HEK293T (cell line): ENCODE data around the gene CYB5R2.

ENCODE experiments used
- CTCF ChIA-PET: fragments of 350-600 bp; formaldehyde crosslinking; extraction: SDS; loops from one replicate; lab custom pipeline; 2021; ENCODE audit warnings: antibody characterized with exemption, inconsistent platforms; lab: Yijun Ruan, JAX
- POLR2A ChIA-PET: fragments of 350-600 bp; formaldehyde crosslinking; extraction: SDS; loops from one replicate; lab custom pipeline; 2020; ENCODE audit warnings: antibody characterized with exemption, inconsistent platforms; lab: Yijun Ruan, JAX
- DNase-seq: peaks from one replicate; pipeline ENCODE4 v3.0.0; 2012; ENCODE audit warnings: mixed read lengths; ENCODE audit errors: extremely low spot score
- ARNT ChIP-seq: fragments of 450-650 bp; IDR thresholded peaks from 2 replicates; pipeline ENCODE4 v1.6.1; 2017; ENCODE audit warnings: mild to moderate bottlenecking
- BHLHE40 ChIP-seq: fragments of 450-650 bp; IDR thresholded peaks from 2 replicates; pipeline ENCODE4 v1.6.1; 2016; ENCODE audit warnings: mild to moderate bottlenecking, moderate library complexity, borderline replicate concordance
- CTBP1 ChIP-seq: fragments of 450-650 bp; IDR thresholded peaks from 2 replicates; pipeline ENCODE4 v1.6.1; 2016; ENCODE audit warnings: borderline replicate concordance
- ELF4 ChIP-seq: fragments of 450-650 bp; IDR thresholded peaks from 2 replicates; pipeline ENCODE4 v1.6.1; 2017; ENCODE audit warnings: antibody characterized with exemption
- FOXA1 ChIP-seq: fragments of 450-650 bp; IDR thresholded peaks from 2 replicates; pipeline ENCODE4 v1.6.1; 2016; ENCODE audit warnings: mild to moderate bottlenecking
- FOXK2 ChIP-seq: fragments of 450-650 bp; IDR thresholded peaks from 2 replicates; pipeline ENCODE4 v1.6.1; 2016; ENCODE audit warnings: mild to moderate bottlenecking
- FOXM1 ChIP-seq: fragments of 450-650 bp; IDR thresholded peaks from 2 replicates; pipeline ENCODE4 v1.6.1; 2017; ENCODE audit warnings: mild to moderate bottlenecking, borderline replicate concordance
- HDGF ChIP-seq: fragments of 450-650 bp; IDR thresholded peaks from 2 replicates; pipeline ENCODE4 v1.6.1; 2017; ENCODE audit warnings: antibody characterized with exemption, borderline replicate concordance
- L3MBTL2 ChIP-seq: fragments of 450-650 bp; conservative IDR thresholded peaks from 2 replicates; pipeline ENCODE4 v1.6.1; 2016; ENCODE audit warnings: mild to moderate bottlenecking
- LEF1 ChIP-seq: fragments of 450-650 bp; IDR thresholded peaks from 2 replicates; pipeline ENCODE4 v1.6.1; 2017; ENCODE audit warnings: mild to moderate bottlenecking, borderline replicate concordance
- NFRKB ChIP-seq: fragments of 450-650 bp; IDR thresholded peaks from 2 replicates; pipeline ENCODE4 v1.6.1; 2016; ENCODE audit warnings: mild to moderate bottlenecking, moderate library complexity
- SP1 ChIP-seq: fragments of 450-650 bp; IDR thresholded peaks from 2 replicates; pipeline ENCODE4 v1.6.1; 2017
- SUZ12 ChIP-seq: fragments of 450-650 bp; IDR thresholded peaks from 2 replicates; pipeline ENCODE4 v1.6.1; 2016; ENCODE audit warnings: mild to moderate bottlenecking
- TARDBP ChIP-seq: fragments of 450-650 bp; IDR thresholded peaks from 2 replicates; pipeline ENCODE4 v1.6.1; 2016
- ZNF384 ChIP-seq: fragments of 450-650 bp; IDR thresholded peaks from 2 replicates; pipeline ENCODE4 v1.6.1; 2016
- TF ChIP-seq, protein P1 (sequence below): fragments of 450-650 bp; IDR thresholded peaks from 2 replicates; pipeline ENCODE4 v1.6.1; 2016

The CYB5R2 gene

DNA sequence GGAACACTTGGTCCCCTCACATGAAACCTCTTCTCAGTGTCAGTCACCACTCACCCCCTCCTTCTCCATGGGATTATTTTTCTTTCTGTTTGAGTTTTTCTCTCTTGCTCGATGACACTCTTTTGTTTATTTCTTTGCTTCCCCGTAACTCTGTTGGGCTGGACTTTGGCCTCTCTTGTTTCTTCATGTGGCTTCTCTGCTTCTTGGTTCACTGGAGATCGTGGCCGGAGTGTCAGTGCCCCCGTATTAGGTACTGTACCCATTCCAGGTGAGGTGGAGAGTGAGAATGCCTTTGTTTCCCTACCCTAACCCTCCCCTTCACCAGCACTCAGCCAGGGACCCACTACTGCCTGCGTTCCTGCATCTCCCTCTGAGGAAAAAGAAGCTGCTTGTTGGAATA lies 32.5 kb downstream of the CYB5R2 start:
- ChIA-PET CTCF (no interaction called here), POLR2A (no interaction called here)
- DNase-seq = no peak
- no peak for TF ChIP-seq FOXA1
- TF ChIP-seq LEF1 = no peak
- no peak for TF ChIP-seq TARDBP
- TF ChIP-seq, protein P1, sequence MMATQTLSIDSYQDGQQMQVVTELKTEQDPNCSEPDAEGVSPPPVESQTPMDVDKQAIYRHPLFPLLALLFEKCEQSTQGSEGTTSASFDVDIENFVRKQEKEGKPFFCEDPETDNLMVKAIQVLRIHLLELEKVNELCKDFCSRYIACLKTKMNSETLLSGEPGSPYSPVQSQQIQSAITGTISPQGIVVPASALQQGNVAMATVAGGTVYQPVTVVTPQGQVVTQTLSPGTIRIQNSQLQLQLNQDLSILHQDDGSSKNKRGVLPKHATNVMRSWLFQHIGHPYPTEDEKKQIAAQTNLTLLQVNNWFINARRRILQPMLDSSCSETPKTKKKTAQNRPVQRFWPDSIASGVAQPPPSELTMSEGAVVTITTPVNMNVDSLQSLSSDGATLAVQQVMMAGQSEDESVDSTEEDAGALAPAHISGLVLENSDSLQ = no peak
- no peak for TF ChIP-seq CTBP1
- TF ChIP-seq FOXK2 = no peak
- no peak for TF ChIP-seq BHLHE40
- no peak for TF ChIP-seq FOXM1
- no peak for TF ChIP-seq HDGF
- TF ChIP-seq ELF4 = no peak
- no peak for TF ChIP-seq NFRKB
- TF ChIP-seq SUZ12 = no peak
- no peak for TF ChIP-seq SP1
- no peak for TF ChIP-seq L3MBTL2
- TF ChIP-seq ARNT = no peak

DNA sequence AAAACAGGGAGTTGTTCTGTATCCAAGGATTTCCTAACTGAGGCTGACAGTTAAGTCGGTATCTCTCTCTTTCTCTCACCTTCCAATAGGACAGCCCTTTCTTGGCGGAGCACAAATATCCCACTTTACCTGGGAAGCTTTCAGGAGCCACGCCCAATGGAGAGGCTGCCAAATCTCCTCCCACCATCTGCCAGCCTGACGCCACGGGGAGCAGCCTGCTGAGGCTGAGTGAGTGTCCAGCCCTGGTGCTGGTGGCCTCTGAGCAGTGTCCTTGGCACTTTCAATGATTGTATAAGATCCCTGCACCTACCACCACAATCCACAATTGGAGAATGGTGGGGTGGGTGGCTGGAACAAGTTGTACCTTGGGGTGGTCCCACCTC lies 33.7 kb downstream of the CYB5R2 start:
- CTCF ChIA-PET = no interaction called here
- no peak for DNase-seq
- TF ChIP-seq SUZ12 (no peak), FOXM1 (no peak), ZNF384 (no peak), HDGF (no peak), LEF1 (no peak), BHLHE40 (no peak), FOXK2 (no peak), CTBP1 (no peak), ELF4 (no peak), TARDBP (no peak), L3MBTL2 (no peak), SP1 (no peak), NFRKB (no peak), ARNT (no peak), FOXA1 (no peak)
- TF ChIP-seq, protein P1 = no peak
- POLR2A ChIA-PET = no interaction called here

- ChIA-PET CTCF (no interaction called here), POLR2A (no interaction called here)
- no peak for TF ChIP-seq HDGF
- no peak for TF ChIP-seq BHLHE40
- no peak for TF ChIP-seq ARNT
- TF ChIP-seq FOXA1 = no peak
- TF ChIP-seq, protein P1 = no peak
- TF ChIP-seq TARDBP = no peak
- no peak for TF ChIP-seq CTBP1
- no peak for TF ChIP-seq L3MBTL2
- DNase-seq = no peak
Observed at GRCh38 chr11:7638710-7639642, 34.3 kb downstream of the CYB5R2 start.

GRCh38 chr11:7637447-7638157 lies 35.7 kb downstream of the CYB5R2 start:
- no peak for TF ChIP-seq ARNT
- TF ChIP-seq ELF4 = no peak
- no peak for TF ChIP-seq NFRKB
- TF ChIP-seq FOXK2 = no peak
- TF ChIP-seq, protein P1 = no peak
- no peak for TF ChIP-seq ZNF384
- no peak for TF ChIP-seq SP1
- TF ChIP-seq BHLHE40 = no peak
- TF ChIP-seq SUZ12 = no peak
- no peak for TF ChIP-seq CTBP1
- no peak for TF ChIP-seq FOXM1
- no peak for TF ChIP-seq TARDBP
- no peak for TF ChIP-seq HDGF
- TF ChIP-seq L3MBTL2 = no peak
- no peak for TF ChIP-seq LEF1
- no peak for TF ChIP-seq FOXA1
- POLR2A ChIA-PET = no interaction called here
- CTCF ChIA-PET = interaction anchor here (0.6 to 0.7 kb wide), 2 partner anchors 22 to 31 kb away, joined by 3 to 8 read pairs; no protein-coding TSS in a partner anchor
- no peak for DNase-seq

GRCh38 chr11:7636350-7636749 lies 37.0 kb downstream of the CYB5R2 start:
- ChIA-PET POLR2A (no interaction called here), CTCF (no interaction called here)
- TF ChIP-seq LEF1 = no peak
- TF ChIP-seq ARNT = no peak
- no peak for TF ChIP-seq FOXA1
- TF ChIP-seq ELF4 = no peak
- no peak for TF ChIP-seq SUZ12
- TF ChIP-seq ZNF384 = no peak
- TF ChIP-seq HDGF = no peak
- no peak for TF ChIP-seq BHLHE40
- no peak for TF ChIP-seq L3MBTL2
- no peak for TF ChIP-seq NFRKB
- TF ChIP-seq, protein P1 = no peak
- TF ChIP-seq FOXM1 = no peak
- no peak for TF ChIP-seq CTBP1
- TF ChIP-seq TARDBP = no peak
- TF ChIP-seq FOXK2 = no peak
- TF ChIP-seq SP1 = no peak
- DNase-seq = no peak
